ENCODE results near the gene TMEM212.

The TMEM212 gene

GRCh38 chr3:171834461-171834801 is 8.7 kb upstream of the TMEM212 start:
- DNase-seq (ENCODE audit: low read depth in 2 of 2): no peak

GRCh38 chr3:171835116-171835515 is 8.0 kb upstream of the TMEM212 start:
- DNase-seq (ENCODE audit: low read depth in 2 of 2): no peak

- DNase-seq (ENCODE audit: low read depth in 2 of 2): no peak
Measured at GRCh38 chr3:171835613-171836012, 7.5 kb upstream of the TMEM212 start.

- no peak for DNase-seq (ENCODE audit: low read depth in 2 of 2)
Measured at GRCh38 chr3:171836855-171837254, 6.3 kb upstream of the TMEM212 start.

- DNase-seq (ENCODE audit: low read depth in 2 of 2): no peak
Measured at GRCh38 chr3:171837698-171838097, 5.5 kb upstream of the TMEM212 start.

- DNase-seq (ENCODE audit: low read depth in 2 of 2): no peak
Measured at GRCh38 chr3:171838218-171838720, 4.9 kb upstream of the TMEM212 start.

GRCh38 chr3:171839270-171839669 is 3.9 kb upstream of the TMEM212 start:
- no peak for DNase-seq (ENCODE audit: low read depth in 2 of 2)

- DNase-seq (ENCODE audit: low read depth in 2 of 2): no peak
Measured at GRCh38 chr3:171840445-171840810, 2.7 kb upstream of the TMEM212 start.

GRCh38 chr3:171840811-171841619 is 2.1 kb upstream of the TMEM212 start:
- no peak for DNase-seq (ENCODE audit: low read depth in 2 of 2)

GRCh38 chr3:171841620-171842000 is 1.5 kb upstream of the TMEM212 start:
- DNase-seq (ENCODE audit: low read depth in 2 of 2): no peak

GRCh38 chr3:171844873-171845272 is 1.7 kb downstream of the TMEM212 start:
- DNase-seq (ENCODE audit: low read depth in 2 of 2): no peak

GRCh38 chr3:171845481-171846284 is 2.5 kb downstream of the TMEM212 start:
- DNase-seq (ENCODE audit: low read depth in 2 of 2): no peak

GRCh38 chr3:171846597-171846996 is 3.4 kb downstream of the TMEM212 start:
- no peak for DNase-seq (ENCODE audit: low read depth in 2 of 2)

- DNase-seq (ENCODE audit: low read depth in 2 of 2): no peak
Measured at GRCh38 chr3:171847133-171847532, 4.0 kb downstream of the TMEM212 start.

- DNase-seq (ENCODE audit: low read depth in 2 of 2): no peak
Measured at GRCh38 chr3:171847595-171848259, 4.6 kb downstream of the TMEM212 start.

- DNase-seq (ENCODE audit: low read depth in 2 of 2): no peak
Measured at GRCh38 chr3:171849617-171850319, 6.6 kb downstream of the TMEM212 start.

- DNase-seq (ENCODE audit: low read depth in 2 of 2): no peak
Measured at GRCh38 chr3:171850320-171850959, 7.3 kb downstream of the TMEM212 start.

- no peak for DNase-seq (ENCODE audit: low read depth in 2 of 2)
Measured at GRCh38 chr3:171850960-171851659, 8.0 kb downstream of the TMEM212 start.

- no peak for DNase-seq (ENCODE audit: low read depth in 2 of 2)
Measured at GRCh38 chr3:171851660-171852058, 8.5 kb downstream of the TMEM212 start.

- DNase-seq (ENCODE audit: low read depth in 2 of 2): no peak
Measured at GRCh38 chr3:171854649-171855305, 11.6 kb downstream of the TMEM212 start.
